Skeletal muscle cell (primary cell): ENCODE results near the gene HIRIP3.
A peak's percentile ranks its signal among the peaks of the same experiment; 100 is the strongest.
"Not testable (repeated sequence)": the region's sequence is repeated elsewhere in the genome, so short reads cannot be mapped to it uniquely, and the experiment has no call there.

Experiments used
- DNase-seq: peaks from one replicate; pipeline ENCODE4 v3.0.0-alpha.2; 2010; ENCODE audit warnings: low read depth
- H3K4me3 ChIP-seq: 2 replicates; pipeline ENCODE4 v1.5.1; 2011; ENCODE audit warnings: low read depth, mild to moderate bottlenecking, control low read depth, low read length, moderate library complexity

HIRIP3 gene

GRCh38 chr16:30017937-30018336 lies 22.5 kb upstream of the HIRIP3 start:
- not testable (repeated sequence) for H3K4me3 ChIP-seq, DNase-seq

GRCh38 chr16:30017277-30017656 lies 21.9 kb upstream of the HIRIP3 start:
- DNase-seq: no peak
- H3K4me3 ChIP-seq: no peak overlapping the region

GRCh38 chr16:30016555-30017276 lies 21.3 kb upstream of the HIRIP3 start:
- no peak overlapping the region for H3K4me3 ChIP-seq
- no peak for DNase-seq

- DNase-seq, H3K4me3 ChIP-seq: not testable (repeated sequence)
Measured at GRCh38 chr16:30015450-30015849, 20.0 kb upstream of the HIRIP3 start.

GRCh38 chr16:30012598-30012997 lies 17.2 kb upstream of the HIRIP3 start:
- not testable (repeated sequence) for DNase-seq, H3K4me3 ChIP-seq

GRCh38 chr16:30011714-30012504 lies 16.5 kb upstream of the HIRIP3 start:
- no peak for DNase-seq
- no peak overlapping the region for H3K4me3 ChIP-seq

- DNase-seq: no peak
- peak within 1 kb of the TSS; percentile 51 for H3K4me3 ChIP-seq
Measured at GRCh38 chr16:30010844-30011713, 15.7 kb upstream of the HIRIP3 start, which contains the start of gene DOC2A. Gene DOC2A (minus strand): TSS chr16:30011027. CDS start chr16:30010222, 805 bp downstream.

GRCh38 chr16:30009990-30010843 lies 14.8 kb upstream of the HIRIP3 start:
- peak overlapping the region; percentile 51 for H3K4me3 ChIP-seq

GRCh38 chr16:30009085-30009862 lies 13.9 kb upstream of the HIRIP3 start:
- no peak for DNase-seq
- H3K4me3 ChIP-seq: no peak overlapping the region

More at GRCh38 chr16:30009990-30010843, 14.8 kb upstream of the HIRIP3 start:
- no peak for DNase-seq

GRCh38 chr16:30007378-30007895 lies 12.0 kb upstream of the HIRIP3 start:
- no peak for DNase-seq
- no peak overlapping the region for H3K4me3 ChIP-seq

GRCh38 chr16:30006659-30007377 lies 11.4 kb upstream of the HIRIP3 start:
- DNase-seq: no peak
- no peak overlapping the region for H3K4me3 ChIP-seq

- no peak overlapping the region for H3K4me3 ChIP-seq
- no peak for DNase-seq
Measured at GRCh38 chr16:30006095-30006473, 10.7 kb upstream of the HIRIP3 start.

GRCh38 chr16:30005341-30006094 lies 10.1 kb upstream of the HIRIP3 start:
- no peak overlapping the region for H3K4me3 ChIP-seq
- no peak for DNase-seq

GRCh38 chr16:30004811-30005242 lies 9.4 kb upstream of the HIRIP3 start:
- H3K4me3 ChIP-seq: no peak overlapping the region
- no peak for DNase-seq

- H3K4me3 ChIP-seq: no peak overlapping the region
- no peak for DNase-seq
Measured at GRCh38 chr16:30004424-30004776, 9.0 kb upstream of the HIRIP3 start.

- DNase-seq: no peak
- H3K4me3 ChIP-seq: no peak overlapping the region
Measured at GRCh38 chr16:30003670-30004423, 8.4 kb upstream of the HIRIP3 start.
